GM12878 (cell line): ENCODE measurements around the gene ALDOB. TPM values are rescaled to one million over a fixed set of nuclear protein-coding genes. Genes with fewer than 3 reads are reported as not detected.

ENCODE experiments used
- ATAC-seq: fragments of 200-7000 bp; cut with Tn5 transposase; 3 replicates; pipeline ENCODE4 v1.9.1; 2020; ENCODE audit warnings: mild to moderate bottlenecking, moderate library complexity
- BruUV-seq: library from RNA; stranded (reverse); fragments of 400-500 nt; replicated peaks from 2 replicates; lab custom pipeline; 2021; lab: Mats Ljungman, UMichigan
- CTCF ChIA-PET: fragments of 300-600 bp; sonication (Branson Sonifier 250); formaldehyde crosslinking; extraction: SDS; loops from one replicate; lab custom pipeline; 2021; ENCODE audit warnings: inconsistent platforms; lab: Yijun Ruan, JAX
- POLR2A ChIA-PET: fragments of 350-600 bp; formaldehyde crosslinking; extraction: SDS; loops from one replicate; lab custom pipeline; 2021; ENCODE audit warnings: inconsistent platforms; lab: Charles Lee
- RAD21 ChIA-PET: fragments of 300-600 bp; sonication (Branson Sonifier 250); formaldehyde crosslinking; loops from one replicate; lab custom pipeline; 2023; ENCODE audit warnings: antibody characterized with exemption; ENCODE audit not compliant: unreplicated experiment; lab: Charles Lee
- SMC1A ChIA-PET: fragments of 300-600 bp; sonication (Branson Sonifier 250); formaldehyde crosslinking; loops from one replicate; lab custom pipeline; 2023; ENCODE audit not compliant: unreplicated experiment, uncharacterized antibody; lab: Charles Lee
- DNase-seq: peaks from one replicate; pipeline ENCODE4 v3.0.0-alpha.2; 2011; ENCODE audit warnings: low read depth, low spot score
- FAIRE-seq: peaks from 3 replicates; lab custom pipeline; 2011; peaks lifted over from hg19 to GRCh38; lab: Jason Lieb, UNC
- H2AFZ ChIP-seq: 2 replicates; pipeline ENCODE4 v1.6.0; 2011; ENCODE audit warnings: low read depth, low read length, control low read depth; ENCODE audit not compliant: control insufficient read depth
- H3K27ac ChIP-seq: 2 replicates; pipeline ENCODE4 v1.5.1; 2011; ENCODE audit warnings: control low read depth; ENCODE audit not compliant: control insufficient read depth, insufficient read depth
- H3K27me3 ChIP-seq, 2 experiments: replicated peaks in 1 of 2; 2 replicates each; pipeline versions ENCODE4 v1.6.0 to v1.6.1; 2011; ENCODE audit warnings: low read length in 1 of 2; ENCODE audit not compliant: control insufficient read depth in 2 of 2, insufficient read depth in 2 of 2
- H3K36me3 ChIP-seq, 2 experiments: 2 replicates each; pipeline ENCODE4 v1.5.1; 2011; ENCODE audit warnings: low read length in 1 of 2; ENCODE audit not compliant: control insufficient read depth in 2 of 2, insufficient read depth in 2 of 2
- H3K4me1 ChIP-seq: 2 replicates; pipeline ENCODE4 v1.6.1; 2011; ENCODE audit warnings: mild to moderate bottlenecking, low read length, moderate library complexity, mixed read lengths; ENCODE audit not compliant: control insufficient read depth, insufficient read depth
- H3K4me2 ChIP-seq: 2 replicates; pipeline ENCODE4 v1.6.0; 2011; ENCODE audit warnings: control low read depth; ENCODE audit not compliant: control insufficient read depth, insufficient read depth
- H3K4me3 ChIP-seq: fragments of 200-600 bp; sonication (generic); 2 replicates; pipeline ENCODE4 v1.5.1; 2016
- H3K79me2 ChIP-seq: 2 replicates; pipeline ENCODE4 v1.6.0; 2011; ENCODE audit warnings: low read length; ENCODE audit not compliant: control insufficient read depth, insufficient read depth
- H3K9ac ChIP-seq: 2 replicates; pipeline ENCODE4 v1.8.0; 2011; ENCODE audit warnings: low read length, control low read depth, mixed read lengths; ENCODE audit not compliant: control insufficient read depth, insufficient read depth
- H3K9me3 ChIP-seq: replicated peaks from 3 replicates; pipeline ENCODE4 v1.5.1; 2011; ENCODE audit warnings: mild to moderate bottlenecking, low read length; ENCODE audit not compliant: control insufficient read depth, insufficient read depth
- H4K20me1 ChIP-seq: 2 replicates; pipeline ENCODE4 v1.6.0; 2011; ENCODE audit not compliant: control insufficient read depth, insufficient read depth
- BACH1 ChIP-seq: fragments of 450-650 bp; IDR thresholded peaks from 2 replicates; pipeline ENCODE4 v1.6.1; 2017; ENCODE audit warnings: mild to moderate bottlenecking, borderline replicate concordance
- GABPA ChIP-seq: IDR thresholded peaks from 2 replicates; pipeline ENCODE4 v1.6.1; 2014; ENCODE audit warnings: antibody characterized with exemption, low read depth, mild to moderate bottlenecking, inconsistent platforms
- HDGF ChIP-seq: fragments of 450-650 bp; IDR thresholded peaks from 2 replicates; pipeline ENCODE4 v1.6.1; 2016; ENCODE audit warnings: antibody characterized with exemption
- LARP7 ChIP-seq: fragments of 450-650 bp; IDR thresholded peaks from 2 replicates; pipeline ENCODE4 v1.6.1; 2017; ENCODE audit warnings: mild to moderate bottlenecking
- MTA3 ChIP-seq: IDR thresholded peaks from 2 replicates; pipeline ENCODE4 v1.6.1; 2012; ENCODE audit warnings: low read length, inconsistent platforms, borderline replicate concordance
- NRF1 ChIP-seq: conservative IDR thresholded peaks from 2 replicates; pipeline ENCODE4 v1.6.1; 2011; ENCODE audit warnings: mild to moderate bottlenecking, low read depth, low read length, improper control_type of control experiment
- PAX5 ChIP-seq: IDR thresholded peaks from 2 replicates; pipeline ENCODE4 v1.6.1; 2011; ENCODE audit warnings: low read depth, low read length, borderline replicate concordance
- POLR2AphosphoS5 ChIP-seq: IDR thresholded peaks from 2 replicates; pipeline ENCODE4 v1.6.1; 2011; ENCODE audit warnings: mild to moderate bottlenecking, low read length, inconsistent platforms
- STAT3 ChIP-seq: IDR thresholded peaks from 2 replicates; pipeline ENCODE4 v1.6.1; 2011; ENCODE audit warnings: low read depth, low read length, improper control_type of control experiment
- SUPT20H ChIP-seq: IDR thresholded peaks from 2 replicates; pipeline ENCODE4 v1.6.1; 2011; ENCODE audit warnings: low read depth, mild to moderate bottlenecking, low read length, moderate library complexity, borderline replicate concordance; ENCODE audit not compliant: control insufficient read depth
- ZSCAN29 ChIP-seq: fragments of 450-650 bp; IDR thresholded peaks from 2 replicates; pipeline ENCODE4 v1.6.1; 2017; ENCODE audit warnings: mild to moderate bottlenecking, moderate library complexity
- WGBS: methylation state at CpG from one replicate; pipeline ENCODE4 v1.1.6; 2016; ENCODE audit warnings: low lambda C conversion rate; ENCODE audit not compliant: insufficient replicate concordance, insufficient coverage; ENCODE audit errors: missing lambda C conversion rate; 5-methylcytosine and 5-hydroxymethylcytosine counted together
- in situ Hi-C: fragments of 300-500 bp; cut with MboI; formaldehyde crosslinking; loops from 9 replicates; pipeline ENCODE4 v1.14.3; 2018; ENCODE audit warnings: mixed read lengths
- intact Hi-C: fragments of 100-400 bp; cut with micrococcal nuclease; formaldehyde crosslinking; loops from one replicate; pipeline ENCODE4 v1.14.2; 2022; ENCODE audit not compliant: unreplicated experiment
- polyA plus RNA-seq, 11 experiments: library from polyadenylated mRNA; depleted of rRNA in 4 of 11; unstranded in 6 of 11; stranded (reverse) in 5 of 11; fragments of >200 nt; fragmentation: Nextera tagmentation in 4 of 11; fragmentation: Illumina TruSeq in 1 of 11; extraction: Ambion mirVana in 4 of 11; extraction: Trizol in 1 of 11; gene quantifications; 1 replicate in 1 of 11; 2 replicates in 10 of 11; pipeline versions ENCODE4 v1.2.1 to v1.2.3, GENCODE V29; 2011 to 2016; ENCODE audit warnings: inconsistent platforms in 2 of 11, missing spikeins in 2 of 11, low read depth in 1 of 11
- total RNA-seq, 4 experiments: library from RNA; depleted of rRNA in 3 of 4; stranded (reverse); fragments of >200 nt in 3 of 4; fragmentation: Illumina TruSeq in 1 of 4; extraction: Trizol in 1 of 4; gene quantifications; 2 replicates each; pipeline versions ENCODE4 v1.2.1 to v1.2.3, GENCODE V29; 2013 to 2021

ALDOB gene
- total and polyA plus RNA-seq, 10 of the 15 experiments (the other 5 are each of a cell fraction or from before 2014, with no cell fraction given) = 0.03 to 0.82 (median 0.04) TPM; not detected in 7

DNA sequence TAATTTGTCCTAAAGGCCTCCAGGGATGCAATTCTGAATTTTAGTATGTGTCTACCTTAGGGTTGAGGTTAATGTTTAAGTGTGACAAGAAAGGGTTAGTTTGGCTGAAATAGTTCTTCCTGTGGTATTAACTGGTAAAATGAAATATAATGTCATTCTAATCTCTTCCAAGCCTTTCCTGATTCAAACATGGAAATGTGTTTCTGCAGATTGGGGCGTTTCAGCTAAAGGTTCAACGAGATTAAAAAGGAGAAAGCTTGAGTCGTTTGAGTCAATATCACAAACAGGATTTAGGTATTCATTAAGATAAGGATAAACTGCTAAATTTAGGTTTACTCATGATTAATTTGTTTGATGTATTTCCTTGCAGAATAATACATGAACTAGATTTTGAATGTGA, 34.4 kb upstream of the ALDOB start:
- POLR2A ChIA-PET = no interaction called here
- H4K20me1 ChIP-seq = no peaks in the 10 kb centered on the region
- H3K4me2 ChIP-seq = no peak overlapping the region
- H3K79me2 ChIP-seq = no peaks in the 10 kb centered on the region
- CTCF ChIA-PET = interaction anchor here (0.9 to 3.5 kb wide), 3 partner anchors 11 to 81 kb away, joined by 3 to 15 read pairs (median 3); no protein-coding TSS in a partner anchor
- no peak overlapping the region for H3K9ac ChIP-seq
- H3K4me3 ChIP-seq = no peak overlapping the region
- no peaks in the 10 kb centered on the region for H3K9me3 ChIP-seq
- WGBS = 0% methylated on average over 3 of the region's 3 CpGs
- no peaks in the 10 kb centered on the region for H3K4me1 ChIP-seq
- intact Hi-C loops (no loop called here), in situ Hi-C loops (no loop called here)
- DNase-seq = no peak
- ATAC-seq = no peak
- no peaks in the 10 kb centered on the region for H3K36me3 ChIP-seq
- BruUV-seq = no TSS peak
- RAD21 ChIA-PET = no interaction called here
- H2AFZ ChIP-seq = no peak overlapping the region
- SMC1A ChIA-PET = no interaction called here
- H3K27me3 ChIP-seq = peaks cover 0 to 2% of the 10 kb centered on the region in 2 experiments; a peak in 2 of 4 replicates
- FAIRE-seq = no peak
- H3K27ac ChIP-seq = no peak overlapping the region
- TF ChIP-seq NRF1 (no peak), MTA3 (no peak), GABPA (no peak), STAT3 (no peak), HDGF (no peak), PAX5 (no peak), BACH1 (no peak), LARP7 (no peak), POLR2AphosphoS5 (no peak), ZSCAN29 (no peak), SUPT20H (no peak)
